Measurements from ENCODE around the gene SWT1.
"Not testable (repeated sequence)": the region's sequence is repeated elsewhere in the genome, so short reads cannot be mapped to it uniquely, and the experiment has no call there.

SWT1 gene

GRCh38 chr1:185292237-185292636 is 135.3 kb downstream of the SWT1 start:
- no peak for DNase-seq

GRCh38 chr1:185293967-185294542 is 137.1 kb downstream of the SWT1 start:
- DNase-seq: no peak

DNA sequence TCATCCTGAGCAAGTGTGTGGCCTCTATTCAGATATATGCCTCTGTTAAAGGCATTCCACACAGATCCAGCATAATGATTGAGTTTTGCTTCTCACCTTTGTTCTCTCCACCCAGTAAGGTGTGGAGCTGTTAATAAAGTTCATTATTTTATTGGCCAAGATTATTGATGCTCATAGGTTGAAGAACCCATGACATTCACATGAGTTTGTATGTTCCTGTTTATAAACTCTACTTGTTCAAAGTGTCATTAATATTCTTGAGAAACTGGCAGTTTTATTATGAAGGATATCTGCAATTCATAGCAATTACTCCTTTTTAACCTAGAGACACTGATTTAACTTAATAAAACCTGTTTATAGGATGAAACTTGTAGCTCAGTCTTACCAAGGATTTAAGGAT is 138.1 kb downstream of the SWT1 start:
- no peak for DNase-seq

DNA sequence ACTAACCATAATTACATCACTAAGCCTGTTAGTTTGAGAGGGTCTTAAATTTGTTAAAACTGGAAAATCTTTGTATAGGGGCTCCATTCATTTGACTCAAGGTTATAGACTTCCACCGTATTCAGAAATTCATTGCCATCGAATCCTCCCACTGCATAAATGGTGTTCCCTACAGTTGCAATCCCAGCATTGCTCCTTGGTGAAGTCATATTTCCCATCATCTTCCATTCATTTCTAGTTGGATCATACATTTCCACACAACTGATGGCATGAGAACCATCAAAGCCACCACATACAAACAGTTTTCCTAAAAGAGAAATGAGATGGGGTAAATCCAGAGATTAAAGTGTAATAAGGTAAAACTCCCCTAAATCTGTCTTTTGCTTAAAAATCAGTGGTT is 141.0 kb downstream of the SWT1 start:
- peak; percentile 26 for DNase-seq

- DNase-seq: no peak
Measured at GRCh38 chr1:185300152-185300551, 143.2 kb downstream of the SWT1 start.

DNA sequence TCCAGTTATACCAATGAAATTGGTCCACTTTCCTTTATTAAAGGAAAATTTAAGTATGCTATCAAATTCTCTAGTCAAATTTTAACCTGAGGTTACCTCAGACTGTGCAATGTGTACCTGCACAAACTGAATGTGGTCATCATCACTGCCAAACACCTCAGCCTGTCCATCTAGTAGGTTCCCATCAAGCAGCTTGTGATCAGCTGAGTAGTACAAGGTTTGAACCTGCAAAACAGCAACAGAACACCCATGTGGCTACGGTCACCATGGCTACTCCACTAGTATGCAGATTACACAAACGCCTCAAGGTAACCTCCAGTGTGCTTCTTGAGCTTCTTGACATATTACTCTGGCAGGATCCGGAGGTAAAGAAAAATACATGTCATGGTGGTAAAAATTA is 148.5 kb downstream of the SWT1 start:
- DNase-seq: no peak

- no peak for DNase-seq
Measured at GRCh38 chr1:185308126-185308525, 151.2 kb downstream of the SWT1 start.

- DNase-seq: no peak
Measured at GRCh38 chr1:185309566-185309965, 152.6 kb downstream of the SWT1 start.

DNA sequence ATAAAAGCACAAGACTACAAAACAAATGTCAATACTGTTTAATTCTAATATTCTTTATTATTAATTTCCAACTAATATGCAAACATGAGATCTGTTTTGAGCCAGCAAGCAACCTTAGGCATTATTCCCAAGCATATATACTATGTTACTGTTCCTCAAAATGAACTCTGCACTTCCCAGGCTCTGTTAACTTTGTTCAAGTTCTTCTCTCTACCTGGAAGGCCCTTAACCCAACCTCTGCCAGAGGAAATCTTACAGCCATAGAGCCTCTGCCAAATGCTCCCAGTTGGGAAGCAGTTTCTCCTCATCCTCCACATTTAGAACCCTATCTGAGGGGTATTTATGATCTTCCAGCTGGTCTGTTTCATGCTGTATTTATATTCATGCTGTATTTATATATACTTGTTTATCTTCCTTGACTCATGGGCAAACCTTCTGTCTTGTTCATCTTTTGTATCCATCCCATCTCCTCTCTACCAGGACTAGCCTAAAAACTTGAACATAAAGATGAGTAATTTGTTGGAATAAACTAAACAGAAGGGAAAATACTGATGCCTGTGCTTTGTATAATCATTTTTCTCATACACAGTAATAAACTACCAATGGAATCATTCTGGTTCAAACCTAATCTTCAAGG is 154.7 kb downstream of the SWT1 start:
- DNase-seq: no peak

GRCh38 chr1:185312361-185313138 is 155.6 kb downstream of the SWT1 start:
- DNase-seq: no peak

GRCh38 chr1:185314411-185314810 is 157.4 kb downstream of the SWT1 start:
- DNase-seq: no peak

- no peak for DNase-seq
Measured at GRCh38 chr1:185315445-185316071, 158.6 kb downstream of the SWT1 start.

- peak; percentile 93 for DNase-seq
Measured at GRCh38 chr1:185316163-185317033, 159.4 kb downstream of the SWT1 start.

DNA sequence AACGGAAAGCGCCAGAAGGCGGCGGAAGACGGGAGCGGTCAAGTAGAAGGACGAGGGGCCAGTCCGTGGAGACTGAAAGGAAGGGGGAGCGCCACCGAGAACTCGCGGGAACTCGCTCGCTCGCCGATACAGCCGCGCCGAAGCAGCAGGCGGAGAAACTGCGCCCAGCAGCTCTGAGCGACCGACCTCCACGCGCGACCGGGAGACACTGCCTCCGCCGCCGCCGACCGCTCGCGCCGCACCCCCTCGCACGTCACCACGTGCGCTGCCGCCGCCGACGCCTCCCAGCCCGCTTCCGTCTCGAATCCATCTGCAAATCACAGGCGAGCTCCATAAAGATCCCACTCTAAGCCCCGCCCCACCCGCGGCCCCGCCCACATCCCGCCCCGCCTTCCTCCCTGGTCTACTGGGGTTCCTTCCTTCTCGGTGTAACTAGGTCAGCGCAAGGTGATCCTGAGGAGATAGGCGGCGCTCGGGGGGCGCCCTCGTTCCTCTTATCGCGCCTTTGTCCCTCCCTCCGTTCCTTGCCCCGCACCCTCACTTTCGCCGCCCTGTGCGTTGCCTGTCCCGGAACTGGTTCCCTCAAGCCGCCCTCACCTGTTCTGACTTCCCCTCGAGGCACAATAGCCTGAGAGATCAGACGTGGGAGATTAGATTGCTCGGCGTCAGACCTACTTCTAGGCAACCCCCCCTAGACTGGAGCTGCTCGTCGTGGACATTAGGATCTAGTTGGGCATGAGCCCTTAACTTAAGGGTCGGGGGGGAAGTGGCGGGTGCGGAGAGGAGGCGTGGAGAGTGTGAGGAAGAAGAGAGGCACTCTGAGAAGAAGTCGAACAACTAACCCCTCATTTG is 160.3 kb downstream of the SWT1 start, which contains the start of gene IVNS1ABP:
TSS of gene IVNS1ABP (minus strand) at position 210 of the 852 bp plus-strand sequence. CDS start 7,750 bp downstream, outside the sequence.
- DNase-seq: peak; percentile 95

GRCh38 chr1:185317886-185318310 is 160.9 kb downstream of the SWT1 start:
- DNase-seq: no peak

DNA sequence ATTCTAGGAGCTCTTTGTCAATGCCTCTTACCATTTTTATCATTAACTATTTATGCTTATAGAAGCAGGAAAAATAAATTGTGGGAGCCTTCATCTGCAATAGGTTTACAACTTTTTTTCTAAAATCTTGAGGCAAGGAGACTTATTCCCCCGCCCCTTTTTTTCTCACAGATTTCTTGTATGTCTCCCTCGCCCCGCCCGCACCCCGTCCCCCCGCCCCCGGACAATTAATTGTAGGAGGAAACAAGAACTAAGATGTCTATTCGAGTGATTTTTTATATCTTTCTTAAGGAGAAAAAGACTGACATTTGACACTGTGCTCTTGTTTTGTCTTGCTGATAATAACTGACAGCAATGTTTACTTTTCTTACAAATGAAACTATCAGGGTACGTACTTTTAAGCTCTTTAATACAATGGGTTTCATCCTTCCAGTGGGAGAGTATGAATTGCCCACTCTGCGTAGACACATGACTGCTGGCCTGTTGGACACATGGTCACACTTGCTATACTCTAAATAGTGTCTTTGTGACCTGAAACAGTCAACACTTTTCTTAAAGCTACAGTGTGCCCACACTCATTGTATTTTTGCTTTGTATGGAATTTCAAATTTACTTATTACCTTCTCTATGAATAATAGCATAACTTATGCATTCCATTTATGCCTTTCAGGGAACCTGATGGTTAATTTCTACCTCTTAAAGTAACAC is 161.6 kb downstream of the SWT1 start:
- DNase-seq: no peak

DNA sequence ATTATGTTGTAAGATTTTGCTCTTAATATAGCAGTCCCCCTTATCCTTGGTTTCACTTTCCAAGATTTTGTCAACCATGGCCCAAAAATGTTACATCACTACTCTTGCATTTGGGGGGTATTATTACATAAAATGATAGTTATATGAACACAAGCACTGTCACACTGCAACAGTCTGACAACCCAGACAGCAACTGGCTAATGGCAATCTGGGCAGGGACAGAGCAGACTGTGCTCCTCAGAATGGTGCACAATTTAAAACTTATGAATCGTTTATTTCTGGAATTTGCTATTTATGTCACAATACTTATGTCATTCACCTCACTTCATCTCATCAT is 162.1 kb downstream of the SWT1 start:
- no peak for DNase-seq

GRCh38 chr1:185321104-185321503 is 164.1 kb downstream of the SWT1 start:
- DNase-seq: not testable (repeated sequence)

DNA sequence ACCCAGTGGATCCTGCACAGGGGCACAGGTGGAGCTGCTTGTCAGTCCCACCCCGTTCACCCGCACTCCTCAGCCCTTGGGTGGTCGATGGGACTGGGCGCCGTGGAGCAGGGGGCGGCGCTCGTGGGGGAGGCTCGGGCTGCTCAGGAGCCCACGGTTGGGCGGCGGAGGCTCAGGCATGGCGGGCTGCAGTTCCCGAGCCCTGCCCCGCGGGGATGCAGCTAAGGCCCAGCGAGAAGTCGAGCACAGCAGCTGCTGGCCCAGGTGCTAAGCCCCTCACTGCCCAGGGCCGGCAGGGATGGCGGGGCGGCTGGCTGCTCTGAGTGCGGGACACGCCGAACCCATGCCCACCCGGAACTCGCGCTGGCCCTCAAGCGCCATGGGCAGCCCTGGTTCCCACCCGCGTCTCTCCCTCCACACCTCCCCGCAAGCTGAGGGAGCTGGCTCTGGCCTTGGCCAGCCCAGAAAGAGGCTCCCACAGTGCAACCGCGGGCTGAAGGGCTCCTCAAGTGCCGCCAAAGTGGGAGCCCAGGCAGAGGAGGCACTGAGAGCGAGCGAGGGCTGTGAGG is 164.8 kb downstream of the SWT1 start:
- DNase-seq: not testable (repeated sequence)

DNA sequence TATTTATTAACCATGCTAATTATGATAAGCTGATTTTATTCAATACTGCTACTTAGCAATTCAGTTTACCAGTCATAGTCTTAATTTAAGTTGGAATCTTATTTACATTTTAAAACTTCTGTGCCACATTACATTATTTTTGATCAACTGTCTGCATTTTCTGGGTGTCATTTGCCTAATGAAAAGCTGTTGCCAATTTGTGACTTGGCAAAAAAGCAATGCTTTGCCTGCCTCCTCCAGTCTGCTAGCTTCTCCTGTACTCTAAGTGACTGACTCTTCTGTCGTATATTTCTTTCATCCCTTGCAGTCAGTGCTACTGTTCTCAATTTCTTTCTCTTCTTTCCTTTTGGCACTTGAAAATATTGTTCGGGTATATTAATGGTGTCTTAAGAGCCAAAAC is 165.7 kb downstream of the SWT1 start:
- DNase-seq: no peak

All from fibroblast of skin of abdomen (primary cell).